SK-N-SH (cell line): ENCODE results near the gene DOCK10. TPM values are rescaled to one million over a fixed set of nuclear protein-coding genes. Genes with fewer than 3 reads are reported as not detected.
A peak's percentile ranks its signal among the peaks of the same experiment; 100 is the strongest.

Experiments
- CTCF ChIA-PET: fragments of 300-600, 350-600 bp; formaldehyde crosslinking; extraction: SDS; loops from one replicate; lab custom pipeline; 2021; lab: Yijun Ruan, JAX
- POLR2A ChIA-PET: fragments of 350-600 bp; sonication (Branson Sonifier 250); formaldehyde crosslinking; extraction: SDS; loops from one replicate; lab custom pipeline; 2020; ENCODE audit warnings: antibody characterized with exemption, inconsistent platforms; lab: Yijun Ruan, JAX
- DNase-seq: peaks from one replicate; pipeline ENCODE4 v3.0.0; 2012
- H2AFZ ChIP-seq: fragments of 200-600 bp; sonication (generic); 2 replicates; pipeline ENCODE4 v1.8.1; 2016; ENCODE audit warnings: antibody characterized with exemption, mild to moderate bottlenecking, low read depth
- H3F3A ChIP-seq: fragments of 200-600 bp; sonication (generic); replicated peaks from 2 replicates; pipeline ENCODE3; 2016; ENCODE audit warnings: antibody characterized with exemption, mild to moderate bottlenecking; ENCODE audit not compliant: insufficient read depth
- H3K27ac ChIP-seq, 2 experiments: fragments of 200-500 bp in 1 of 2; fragments of 200-600 bp in 1 of 2; sonication (Bioruptor generic) in 1 of 2; sonication (generic), shearing (Covaris generic) in 1 of 2; 2 replicates each; pipeline versions ENCODE4 v1.5.1 to v1.6.1; 2014 to 2016; ENCODE audit warnings: low read depth in 2 of 2, inconsistent platforms in 1 of 2, low read length in 1 of 2, mild to moderate bottlenecking in 1 of 2, mixed read lengths in 1 of 2
- H3K27me3 ChIP-seq: fragments of 200-600 bp; sonication (generic), shearing (Covaris generic); 2 replicates; pipeline ENCODE4 v1.6.1; 2016; ENCODE audit warnings: mixed run types; ENCODE audit not compliant: insufficient read depth
- H3K36me3 ChIP-seq, 2 experiments: fragments of 200-500 bp in 1 of 2; fragments of 200-600 bp in 1 of 2; sonication (Bioruptor generic) in 1 of 2; sonication (generic) in 1 of 2; replicated peaks in 1 of 2; 2 replicates each; pipeline versions ENCODE3 to v1.5.1; 2014 to 2016; ENCODE audit warnings: low read length in 1 of 2, mild to moderate bottlenecking in 1 of 2; ENCODE audit not compliant: insufficient read depth in 2 of 2, control insufficient read depth in 1 of 2
- H3K4me1 ChIP-seq, 2 experiments: fragments of 200-500 bp in 1 of 2; fragments of 200-600 bp in 1 of 2; sonication (Bioruptor generic) in 1 of 2; sonication (generic), shearing (Covaris generic) in 1 of 2; 2 replicates each; pipeline versions ENCODE4 v1.5.1 to v1.6.1; 2014 to 2016; ENCODE audit warnings: low read depth in 1 of 2, low read length in 1 of 2, mixed run types in 1 of 2; ENCODE audit not compliant: insufficient read depth in 2 of 2, control insufficient read depth in 1 of 2
- H3K4me2 ChIP-seq: fragments of 200-600 bp; sonication (generic), shearing (Covaris generic); 2 replicates; pipeline ENCODE4 v1.6.1; 2017; ENCODE audit warnings: mixed run types
- H3K4me3 ChIP-seq, 2 experiments: fragments of 200-500 bp in 1 of 2; fragments of 200-600 bp in 1 of 2; sonication (Bioruptor generic) in 1 of 2; sonication (generic), shearing (Covaris generic) in 1 of 2; 2 replicates each; pipeline versions ENCODE4 v1.5.1 to v1.8.1; 2014 to 2016; ENCODE audit warnings: low read depth in 2 of 2, inconsistent platforms in 1 of 2, low read length in 1 of 2, mild to moderate bottlenecking in 1 of 2, mixed read lengths in 1 of 2, moderate library complexity in 1 of 2
- H3K79me2 ChIP-seq: fragments of 200-600 bp; sonication (generic); 2 replicates; pipeline ENCODE4 v1.8.1; 2017; ENCODE audit warnings: mild to moderate bottlenecking; ENCODE audit not compliant: insufficient read depth
- H3K9ac ChIP-seq: fragments of 200-600 bp; sonication (generic); 2 replicates; pipeline ENCODE4 v1.6.1; 2017; ENCODE audit warnings: mixed run types
- H3K9me2 ChIP-seq: fragments of 200-600 bp; sonication (generic); 2 replicates; pipeline ENCODE4 v1.6.1; 2017; ENCODE audit warnings: mixed run types
- H3K9me3 ChIP-seq: fragments of 200-600 bp; sonication (generic); 2 replicates; pipeline ENCODE4 v1.6.1; 2017; ENCODE audit warnings: mixed run types, mild to moderate bottlenecking, moderate library complexity
- H4K20me1 ChIP-seq: fragments of 200-600 bp; sonication (generic); 2 replicates; pipeline ENCODE4 v1.6.1; 2017; ENCODE audit warnings: mild to moderate bottlenecking, mixed run types; ENCODE audit not compliant: insufficient read depth
- CHD2 ChIP-seq: fragments of 150-350 bp; IDR thresholded peaks from 2 replicates; pipeline ENCODE4 v1.6.1; 2018; ENCODE audit warnings: low read length; ENCODE audit not compliant: partially characterized antibody
- EP300 ChIP-seq, 2 experiments: IDR thresholded peaks; 2 replicates each; pipeline versions ENCODE4 v1.4.0 to v1.6.1; 2012; ENCODE audit warnings: borderline replicate concordance in 1 of 2, low read depth in 1 of 2, low read length in 1 of 2
- FOSL2 ChIP-seq: IDR thresholded peaks from 2 replicates; pipeline ENCODE4 v1.4.0; 2012; ENCODE audit warnings: low read depth, mild to moderate bottlenecking, moderate library complexity, borderline replicate concordance
- GABPA ChIP-seq: IDR thresholded peaks from 2 replicates; pipeline ENCODE4 v1.4.0; 2012; ENCODE audit warnings: low read depth, mild to moderate bottlenecking
- JUND ChIP-seq: IDR thresholded peaks from 2 replicates; pipeline ENCODE4 v1.4.0; 2012
- MAX ChIP-seq: IDR thresholded peaks from 2 replicates; pipeline ENCODE4 v1.4.0; 2012; ENCODE audit warnings: low read depth
- MXI1 ChIP-seq: IDR thresholded peaks from 2 replicates; pipeline ENCODE4 v1.6.1; 2012; ENCODE audit warnings: mild to moderate bottlenecking, low read depth, low read length, improper control_type of control experiment
- PBX3 ChIP-seq: IDR thresholded peaks from 2 replicates; pipeline ENCODE4; 2012
- POLR2AphosphoS5 ChIP-seq: IDR thresholded peaks from 2 replicates; pipeline ENCODE4 v1.6.1; 2012; ENCODE audit warnings: low read depth, low read length
- RAD21 ChIP-seq: IDR thresholded peaks from 2 replicates; pipeline ENCODE4 v1.6.1; 2012; ENCODE audit warnings: mild to moderate bottlenecking, low read length
- REST ChIP-seq: IDR thresholded peaks from 2 replicates; pipeline ENCODE4 v1.6.1; 2012; ENCODE audit warnings: mild to moderate bottlenecking, low read depth, low read length, moderate library complexity
- RFX5 ChIP-seq: IDR thresholded peaks from 2 replicates; pipeline ENCODE4 v1.6.1; 2012; ENCODE audit warnings: mild to moderate bottlenecking, improper control_type of control experiment, low read length
- RXRA ChIP-seq: IDR thresholded peaks from 2 replicates; pipeline ENCODE4 v1.4.0; 2012; ENCODE audit warnings: low read depth, mild to moderate bottlenecking, borderline replicate concordance
- TCF12 ChIP-seq: IDR thresholded peaks from 2 replicates; pipeline ENCODE4 v1.4.0; 2012
- USF1 ChIP-seq: IDR thresholded peaks from 2 replicates; pipeline ENCODE4 v1.4.0; 2012; ENCODE audit warnings: low read depth, borderline replicate concordance
- WGBS: methylation state at CpG from one replicate; pipeline ENCODE4 v1.1.6; 2017; ENCODE audit warnings: low lambda C conversion rate; 5-methylcytosine and 5-hydroxymethylcytosine counted together
- polyA plus RNA-seq, 3 experiments: library from polyadenylated mRNA; depleted of rRNA; stranded (reverse); fragments of >200 nt; gene quantifications; 2 replicates each; pipeline ENCODE4 v1.2.3, GENCODE V29; 2012

The DOCK10 gene
- polyA plus RNA-seq, 1 of the 3 experiments (the other 2 are of a cell fraction) = 24.1 TPM

- H3K4me3 ChIP-seq = no peak overlapping the region
- peaks cover 0 to 20% of the 10 kb centered on the region in 2 experiments; a peak in 3 of 4 replicates for H3K4me1 ChIP-seq
- no peak overlapping the region for H3K27ac ChIP-seq
- no peaks in the 10 kb centered on the region for H3K9me3 ChIP-seq
- H4K20me1 ChIP-seq = no peaks in the 10 kb centered on the region
- H3F3A ChIP-seq = peaks cover 26% of the 10 kb centered on the region
- no peak overlapping the region for H2AFZ ChIP-seq
- peaks cover 49% of the 10 kb centered on the region for H3K79me2 ChIP-seq
- 97% methylated on average over 7 of the region's 7 CpGs for WGBS
- POLR2A ChIA-PET = no interaction called here
- DNase-seq = no peak
- no peak overlapping the region for H3K4me2 ChIP-seq
- no peaks in the 10 kb centered on the region for H3K27me3 ChIP-seq
- TF ChIP-seq TCF12 (no peak), USF1 (no peak), MAX (no peak), MXI1 (no peak), GABPA (no peak), FOSL2 (no peak)
- no peak overlapping the region for H3K9ac ChIP-seq
- CTCF ChIA-PET = interaction anchor here (1.4 kb wide), 1 partner anchor 12 kb away, joined by 3 read pairs; no protein-coding TSS in a partner anchor
- H3K36me3 ChIP-seq = peaks cover 0 to 4% of the 10 kb centered on the region in 2 experiments
- H3K9me2 ChIP-seq = no peaks in the 10 kb centered on the region
Measured at GRCh38 chr2:224951723-224952481, 90.4 kb downstream of the DOCK10 start.

GRCh38 chr2:224948859-224949258 is 93.4 kb downstream of the DOCK10 start:
- POLR2A ChIA-PET = no interaction called here
- H4K20me1 ChIP-seq = no peaks in the 10 kb centered on the region
- peaks cover 50% of the 10 kb centered on the region for H3K79me2 ChIP-seq
- peaks cover 0 to 2% of the 10 kb centered on the region in 2 experiments for H3K36me3 ChIP-seq
- H3F3A ChIP-seq = peaks cover 34% of the 10 kb centered on the region
- WGBS = 58% methylated on average over 4 of the region's 4 CpGs
- TF ChIP-seq JUND (peak; percentile 66), RAD21 (0 out of 2 replicates have a peak, but pooled peaks have one; percentile 6), RFX5 (no peak), REST (no peak), PBX3 (peak; percentile 71), TCF12 (peak; percentile 65), EP300 (IDR thresholded peaks at IDR 0.05; ENCODE audit: borderline replicate concordance in 1 of 2, low read depth in 1 of 2, low read length in 1 of 2) (peak in 1 of 2 experiments; percentile 15; a peak in 1 of 4 replicates), MAX (peak; percentile 64; the same call in 1 of the 2 replicates), GABPA (no peak), CHD2 (no peak), RXRA (no peak), FOSL2 (peak; percentile 83), POLR2AphosphoS5 (no peak)
- CTCF ChIA-PET = interaction anchor here (1.3 kb wide), 1 partner anchor 38 kb away, joined by 3 read pairs; no protein-coding TSS in a partner anchor
- H3K9me3 ChIP-seq = no peaks in the 10 kb centered on the region
- H3K4me3 ChIP-seq = no peak overlapping the region
- DNase-seq = no peak
- H3K4me2 ChIP-seq = peak overlapping the region; percentile 31; the same call in 1 of the 2 replicates
- peaks cover 0 to 25% of the 10 kb centered on the region in 2 experiments; a peak in 3 of 4 replicates for H3K4me1 ChIP-seq
- H3K27me3 ChIP-seq = no peaks in the 10 kb centered on the region
- no peaks in the 10 kb centered on the region for H3K9me2 ChIP-seq
- H3K27ac ChIP-seq = peak overlapping the region in 1 of 2 experiments; percentile 75; a peak in 2 of 4 replicates
- no peak overlapping the region; the same call in 1 of the 2 replicates for H2AFZ ChIP-seq
- H3K9ac ChIP-seq = no peak overlapping the region
